Mucosa of stomach (tissue), 1 donor: Measurements from ENCODE around the gene RNU6-9.
"Not testable (repeated sequence)": the region's sequence is repeated elsewhere in the genome, so short reads cannot be mapped to it uniquely, and the experiment has no call there.

Source experiments
- H3K27me3 ChIP-seq: one replicate; pipeline ENCODE4 v1.7.0; 2013; ENCODE audit warnings: mild to moderate bottlenecking, low read length; ENCODE audit not compliant: control insufficient read depth, insufficient read depth
- H3K36me3 ChIP-seq: one replicate; pipeline ENCODE4 v1.7.0; 2013; ENCODE audit warnings: low read length; ENCODE audit not compliant: control insufficient read depth, insufficient read depth
- H3K4me1 ChIP-seq: one replicate; pipeline ENCODE4 v1.7.0; 2013; ENCODE audit warnings: mild to moderate bottlenecking, low read length; ENCODE audit not compliant: control insufficient read depth, insufficient read depth
- H3K4me3 ChIP-seq: one replicate; pipeline ENCODE4 v1.7.0; 2013; ENCODE audit warnings: low read length
- H3K9ac ChIP-seq: one replicate; pipeline ENCODE4 v1.7.0; 2013; ENCODE audit warnings: mild to moderate bottlenecking, low read length, moderate library complexity
- H3K9me3 ChIP-seq: one replicate; pipeline ENCODE4 v1.7.0; 2013; ENCODE audit warnings: mild to moderate bottlenecking, low read length, moderate library complexity; ENCODE audit not compliant: control insufficient read depth
- donor health status: Pancreatic carcinoma.

The RNU6-9 gene

GRCh38 chr19:885536-886224 is 7.6 kb upstream of the RNU6-9 start:
- Histone ChIP-seq H3K4me3 (no peak overlapping the region), H3K9ac (no peak overlapping the region), H3K9me3 (no peaks in the 10 kb centered on the region), H3K27me3 (no peaks in the 10 kb centered on the region), H3K4me1 (no peaks in the 10 kb centered on the region), H3K36me3 (peaks cover 26% of the 10 kb centered on the region)

GRCh38 chr19:887072-887471 is 6.2 kb upstream of the RNU6-9 start:
- peaks cover 5% of the 10 kb centered on the region for H3K4me1 ChIP-seq
- H3K36me3 ChIP-seq, result peaks cover 15% of the 10 kb centered on the region
- H3K9me3 ChIP-seq, result no peaks in the 10 kb centered on the region
- H3K27me3 ChIP-seq, result no peaks in the 10 kb centered on the region
- H3K4me3 ChIP-seq, result no peak overlapping the region
- no peak overlapping the region for H3K9ac ChIP-seq

GRCh38 chr19:887599-887998 is 5.7 kb upstream of the RNU6-9 start:
- Histone ChIP-seq H3K4me3 (no peak overlapping the region), H3K9me3 (no peaks in the 10 kb centered on the region), H3K36me3 (peaks cover 10% of the 10 kb centered on the region), H3K27me3 (no peaks in the 10 kb centered on the region), H3K4me1 (peaks cover 5% of the 10 kb centered on the region), H3K9ac (no peak overlapping the region)

GRCh38 chr19:888581-889385 is 4.5 kb upstream of the RNU6-9 start:
- no peaks in the 10 kb centered on the region for H3K27me3 ChIP-seq
- H3K36me3 ChIP-seq, result peaks cover 9% of the 10 kb centered on the region
- H3K4me3 ChIP-seq, result no peak overlapping the region
- peaks cover 5% of the 10 kb centered on the region for H3K4me1 ChIP-seq
- H3K9me3 ChIP-seq, result no peaks in the 10 kb centered on the region
- H3K9ac ChIP-seq, result no peak overlapping the region

GRCh38 chr19:889662-890295 is 3.5 kb upstream of the RNU6-9 start:
- H3K4me1 ChIP-seq, result peaks cover 5% of the 10 kb centered on the region
- no peaks in the 10 kb centered on the region for H3K27me3 ChIP-seq
- H3K9me3 ChIP-seq, result no peaks in the 10 kb centered on the region
- H3K9ac ChIP-seq, result no peak overlapping the region
- H3K36me3 ChIP-seq, result peaks cover 5% of the 10 kb centered on the region
- no peak overlapping the region for H3K4me3 ChIP-seq

GRCh38 chr19:890831-891230 is 2.5 kb upstream of the RNU6-9 start:
- Histone ChIP-seq H3K4me1 (peaks cover 5% of the 10 kb centered on the region), H3K36me3 (no peaks in the 10 kb centered on the region), H3K4me3 (no peak overlapping the region), H3K9ac (no peak overlapping the region), H3K9me3 (no peaks in the 10 kb centered on the region), H3K27me3 (no peaks in the 10 kb centered on the region)

- not testable (repeated sequence) for H3K9me3 ChIP-seq
- peak overlapping the region; percentile 96 for H3K9ac ChIP-seq
- peak overlapping the region; percentile 77 for H3K4me3 ChIP-seq
Observed at GRCh38 chr19:891421-892200, 1.7 kb upstream of the RNU6-9 start.

GRCh38 chr19:892243-892893 is 916 bp upstream of the RNU6-9 start:
- H3K4me3 ChIP-seq, result peak overlapping the region; percentile 77

More at GRCh38 chr19:891421-892200, 1.7 kb upstream of the RNU6-9 start:
- H3K4me1 ChIP-seq, H3K36me3 ChIP-seq, H3K27me3 ChIP-seq: not testable (repeated sequence)

GRCh38 chr19:896434-896833 is 3.1 kb downstream of the RNU6-9 start:
- Histone ChIP-seq H3K9me3 (no peaks in the 10 kb centered on the region), H3K4me1 (peaks cover 4% of the 10 kb centered on the region), H3K9ac (no peak overlapping the region), H3K27me3 (no peaks in the 10 kb centered on the region), H3K36me3 (no peaks in the 10 kb centered on the region), H3K4me3 (no peak overlapping the region)

More at GRCh38 chr19:892243-892893, 916 bp upstream of the RNU6-9 start:
- Histone ChIP-seq H3K9me3 (no peaks in the 10 kb centered on the region), H3K27me3 (no peaks in the 10 kb centered on the region), H3K36me3 (no peaks in the 10 kb centered on the region), H3K4me1 (peaks cover 5% of the 10 kb centered on the region), H3K9ac (peak overlapping the region; percentile 96)

GRCh38 chr19:896999-897398 is 3.7 kb downstream of the RNU6-9 start:
- Histone ChIP-seq H3K27me3 (no peaks in the 10 kb centered on the region), H3K4me3 (no peak overlapping the region), H3K4me1 (peaks cover 4% of the 10 kb centered on the region), H3K36me3 (no peaks in the 10 kb centered on the region), H3K9me3 (no peaks in the 10 kb centered on the region), H3K9ac (no peak overlapping the region)

GRCh38 chr19:897442-898039 is 4.3 kb downstream of the RNU6-9 start:
- peaks cover 4% of the 10 kb centered on the region for H3K4me1 ChIP-seq
- H3K9me3 ChIP-seq, result no peaks in the 10 kb centered on the region
- H3K4me3 ChIP-seq, result no peak overlapping the region
- H3K9ac ChIP-seq, result no peak overlapping the region
- no peaks in the 10 kb centered on the region for H3K27me3 ChIP-seq
- no peaks in the 10 kb centered on the region for H3K36me3 ChIP-seq
